HepG2 (cell line): ENCODE measurements around the gene RIPK1. TPM values are rescaled to one million over a fixed set of nuclear protein-coding genes. Genes with fewer than 3 reads are reported as not detected.

Source experiments
- ATAC-seq: fragments of 200-7000 bp; cut with Tn5 transposase; 3 replicates; pipeline ENCODE4 v1.9.1; 2020; ENCODE audit warnings: mild to moderate bottlenecking, moderate library complexity
- BruUV-seq: library from RNA; stranded (reverse); fragments of 400-500 nt; replicated peaks from 2 replicates; lab custom pipeline; 2021; lab: Mats Ljungman, UMichigan
- CTCF ChIA-PET: fragments of 300-600 bp; formaldehyde crosslinking; extraction: SDS; loops from one replicate; lab custom pipeline; 2021; ENCODE audit warnings: low total read pairs, inconsistent platforms, low intra/inter-chr PET ratio; lab: Yijun Ruan, JAX
- POLR2A ChIA-PET: fragments of 350-600 bp; sonication (Branson Sonifier 250); formaldehyde crosslinking; loops from one replicate; lab custom pipeline; 2020; ENCODE audit warnings: antibody characterized with exemption, inconsistent platforms; lab: Yijun Ruan, JAX
- DNase-seq: peaks from one replicate; pipeline ENCODE4 v3.0.0-alpha.2; 2015; ENCODE audit warnings: low spot score
- FAIRE-seq: peaks from 3 replicates; lab custom pipeline; 2011; peaks lifted over from hg19 to GRCh38; lab: Jason Lieb, UNC
- H2AFZ ChIP-seq: one replicate; pipeline ENCODE4 v1.6.1; 2011; ENCODE audit warnings: low read length, inconsistent platforms
- H3K27ac ChIP-seq: fragments of 300-600 bp; 3 replicates; pipeline ENCODE4 v1.8.0; 2011; ENCODE audit warnings: mixed run types, mild to moderate bottlenecking, mixed read lengths, low read length, inconsistent platforms; ENCODE audit not compliant: insufficient read depth; ENCODE audit errors: extremely low read length
- H3K27me3 ChIP-seq, 2 experiments: fragments of 200-600 bp in 1 of 2; 2 replicates in 1 of 2; 3 replicates in 1 of 2; pipeline versions ENCODE4 v1.6.0 to v1.8.0; 2011; ENCODE audit warnings: low read length in 2 of 2, mild to moderate bottlenecking in 2 of 2, moderate library complexity in 2 of 2, inconsistent platforms in 1 of 2; ENCODE audit not compliant: insufficient read depth in 2 of 2, control insufficient read depth in 1 of 2
- H3K36me3 ChIP-seq, 2 experiments: fragments of 200-600 bp in 1 of 2; replicated peaks in 1 of 2; 2 replicates in 1 of 2; 3 replicates in 1 of 2; pipeline versions ENCODE4 v1.5.1 to v1.8.0; 2011; ENCODE audit warnings: low read length in 2 of 2, inconsistent platforms in 1 of 2; ENCODE audit not compliant: insufficient read depth in 2 of 2, control insufficient read depth in 1 of 2
- H3K4me1 ChIP-seq: 2 replicates; pipeline ENCODE4 v1.5.1; 2012; ENCODE audit warnings: low read length, inconsistent platforms; ENCODE audit not compliant: insufficient read depth
- H3K4me2 ChIP-seq: 2 replicates; pipeline ENCODE4 v1.6.0; 2011; ENCODE audit warnings: low read depth, low read length, inconsistent platforms
- H3K4me3 ChIP-seq, 3 experiments: fragments of 200-600 bp in 1 of 3; sonication (generic), shearing (Covaris generic) in 1 of 3; replicated peaks in 1 of 3; 2 replicates each; pipeline ENCODE4 v1.5.1; 2011 to 2016; ENCODE audit warnings: low read length in 3 of 3, inconsistent platforms in 2 of 3, low read depth in 2 of 3, mild to moderate bottlenecking in 2 of 3, control low read depth in 1 of 3, mixed read lengths in 1 of 3; ENCODE audit not compliant: insufficient read depth in 1 of 3
- H3K79me2 ChIP-seq: one replicate; pipeline ENCODE4 v1.6.1; 2011; ENCODE audit warnings: low read length, inconsistent platforms; ENCODE audit not compliant: insufficient read depth
- H3K9ac ChIP-seq: 2 replicates; pipeline ENCODE4 v1.6.0; 2011; ENCODE audit warnings: mild to moderate bottlenecking, low read depth, low read length, inconsistent platforms; ENCODE audit not compliant: insufficient read depth
- H3K9me3 ChIP-seq: 2 replicates; pipeline ENCODE4 v1.5.1; 2012; ENCODE audit warnings: mild to moderate bottlenecking, low read length
- H4K20me1 ChIP-seq: 2 replicates; pipeline ENCODE4 v1.6.0; 2011; ENCODE audit warnings: inconsistent platforms, mild to moderate bottlenecking, low read length, moderate library complexity; ENCODE audit not compliant: insufficient read depth
- ARNT2 ChIP-seq: sonication (generic); formaldehyde crosslinking; IDR thresholded peaks from 2 replicates; pipeline ENCODE4 v1.8.0; 2022; ENCODE audit warnings: mild to moderate bottlenecking, low read depth, missing genetic modification reagents, moderate library complexity
- FOXC1 ChIP-seq: sonication (generic); formaldehyde crosslinking; IDR thresholded peaks from 2 replicates; pipeline ENCODE4 v1.8.0; 2022; ENCODE audit warnings: mild to moderate bottlenecking, missing genetic modification reagents, borderline replicate concordance
- FOXO1 ChIP-seq: sonication (generic); formaldehyde crosslinking; IDR thresholded peaks from 2 replicates; pipeline ENCODE4 v1.4.0; 2020; ENCODE audit warnings: missing genetic modification reagents
- KDM5B ChIP-seq: sonication (generic); formaldehyde crosslinking; IDR thresholded peaks from 2 replicates; pipeline ENCODE4 v1.4.0; 2020; ENCODE audit warnings: missing genetic modification reagents, mild to moderate bottlenecking, borderline replicate concordance
- MIER2 ChIP-seq: IDR thresholded peaks from 2 replicates; pipeline ENCODE4 v1.6.1; 2016; ENCODE audit warnings: missing biosample characterization, missing genetic modification reagents
- POGZ ChIP-seq: sonication (generic); formaldehyde crosslinking; IDR thresholded peaks from 2 replicates; pipeline ENCODE4 v1.4.0; 2020; ENCODE audit warnings: mild to moderate bottlenecking, missing genetic modification reagents
- ZBTB7A ChIP-seq: sonication (generic); formaldehyde crosslinking; IDR thresholded peaks from 2 replicates; pipeline ENCODE4 v1.8.0; 2022; ENCODE audit warnings: mild to moderate bottlenecking, missing genetic modification reagents
- ZBTB7B ChIP-seq: sonication (generic); formaldehyde crosslinking; IDR thresholded peaks from 2 replicates; pipeline ENCODE4 v1.4.0; 2020; ENCODE audit warnings: missing genetic modification reagents
- ZFX ChIP-seq: sonication (generic); formaldehyde crosslinking; IDR thresholded peaks from 2 replicates; pipeline ENCODE4 v1.4.0; 2020; ENCODE audit warnings: mild to moderate bottlenecking, low read depth, missing genetic modification reagents, moderate library complexity
- ZMYM4 ChIP-seq: sonication (generic); formaldehyde crosslinking; IDR thresholded peaks from 2 replicates; pipeline ENCODE4 v1.8.1; 2023; ENCODE audit warnings: mild to moderate bottlenecking, missing genetic modification reagents
- ZNF33B ChIP-seq: sonication (generic); formaldehyde crosslinking; IDR thresholded peaks from 2 replicates; pipeline ENCODE4 v1.5.1; 2020; ENCODE audit warnings: mild to moderate bottlenecking, missing genetic modification reagents
- ZNF572 ChIP-seq: sonication (generic); formaldehyde crosslinking; IDR thresholded peaks from 2 replicates; pipeline ENCODE4 v1.5.1; 2020; ENCODE audit warnings: mild to moderate bottlenecking, missing genetic modification reagents
- ZNF652 ChIP-seq: IDR thresholded peaks from 2 replicates; pipeline ENCODE4 v1.6.1; 2016; ENCODE audit warnings: low read depth, borderline replicate concordance
- ZNF703 ChIP-seq: sonication (generic); formaldehyde crosslinking; IDR thresholded peaks from 2 replicates; pipeline ENCODE4 v1.5.1; 2020; ENCODE audit warnings: missing genetic modification reagents, mild to moderate bottlenecking, moderate library complexity, borderline replicate concordance
- ZSCAN5A ChIP-seq: sonication (generic); formaldehyde crosslinking; IDR thresholded peaks from 2 replicates; pipeline ENCODE4 v1.8.0; 2022; ENCODE audit warnings: mild to moderate bottlenecking, missing genetic modification reagents, borderline replicate concordance
- WGBS: methylation state at CpG from one replicate; pipeline ENCODE4 v1.1.6; 2017; ENCODE audit warnings: low lambda C conversion rate; 5-methylcytosine and 5-hydroxymethylcytosine counted together
- in situ Hi-C: cut with HindIII; loops from 2 replicates; pipeline ENCODE4 v1.10.0; 2017; ENCODE audit warnings: low pct_unique_long_range_greater_than_20kb; ENCODE audit not compliant: extremely low pct_ligation_motif_present
- intact Hi-C: fragments of 100-400 bp; cut with micrococcal nuclease; formaldehyde crosslinking; loops from one replicate; pipeline ENCODE4 v1.10.0; 2022; ENCODE audit not compliant: unreplicated experiment
- polyA plus RNA-seq, 8 experiments: library from polyadenylated mRNA; depleted of rRNA in 3 of 8; stranded (reverse) in 7 of 8; unstranded in 1 of 8; fragments of >200 nt; fragmentation: Illumina TruSeq in 4 of 8; extraction: Trizol in 4 of 8; gene quantifications; 2 replicates each; pipeline versions ENCODE4 v1.2.1 to v1.2.3, GENCODE V29; 2011 to 2016; ENCODE audit warnings: low read depth in 4 of 8, missing spikeins in 1 of 8, mixed read lengths in 1 of 8; ENCODE audit not compliant: insufficient read depth in 1 of 8
- total RNA-seq, 5 experiments: library from RNA; depleted of rRNA; stranded (reverse); fragments of >200 nt; fragmentation: Illumina TruSeq; extraction: Trizol; gene quantifications; 2 replicates each; pipeline ENCODE4 v1.2.3, GENCODE V29; 2016; ENCODE audit warnings: low read depth in 1 of 5
- TF ChIP-seq, protein P1 (sequence below): IDR thresholded peaks from 2 replicates; pipeline ENCODE4 v1.6.1; 2016; ENCODE audit warnings: mild to moderate bottlenecking
- TF ChIP-seq, protein P2 (sequence below): sonication (generic); formaldehyde crosslinking; IDR thresholded peaks from 2 replicates; pipeline ENCODE4 v1.5.0; 2020; ENCODE audit warnings: mild to moderate bottlenecking, missing genetic modification reagents

Gene RIPK1
- total and polyA plus RNA-seq, 2 of the 13 experiments (the other 11 are each of a cell fraction or from before 2014, with no cell fraction given) = 9.0 to 10.3 TPM

GRCh38 chr6:3135668-3136291 lies 67.5 kb downstream of the RIPK1 start (continued):
- TF ChIP-seq, protein P1, sequence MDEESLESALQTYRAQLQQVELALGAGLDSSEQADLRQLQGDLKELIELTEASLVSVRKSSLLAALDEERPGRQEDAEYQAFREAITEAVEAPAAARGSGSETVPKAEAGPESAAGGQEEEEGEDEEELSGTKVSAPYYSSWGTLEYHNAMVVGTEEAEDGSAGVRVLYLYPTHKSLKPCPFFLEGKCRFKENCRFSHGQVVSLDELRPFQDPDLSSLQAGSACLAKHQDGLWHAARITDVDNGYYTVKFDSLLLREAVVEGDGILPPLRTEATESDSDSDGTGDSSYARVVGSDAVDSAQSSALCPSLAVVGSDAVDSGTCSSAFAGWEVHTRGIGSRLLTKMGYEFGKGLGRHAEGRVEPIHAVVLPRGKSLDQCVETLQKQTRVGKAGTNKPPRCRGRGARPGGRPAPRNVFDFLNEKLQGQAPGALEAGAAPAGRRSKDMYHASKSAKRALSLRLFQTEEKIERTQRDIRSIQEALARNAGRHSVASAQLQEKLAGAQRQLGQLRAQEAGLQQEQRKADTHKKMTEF (CRISPR knock-in tag) = peak; percentile 63
- no peak for TF ChIP-seq ZNF703 (CRISPR knock-in tag)

DNA sequence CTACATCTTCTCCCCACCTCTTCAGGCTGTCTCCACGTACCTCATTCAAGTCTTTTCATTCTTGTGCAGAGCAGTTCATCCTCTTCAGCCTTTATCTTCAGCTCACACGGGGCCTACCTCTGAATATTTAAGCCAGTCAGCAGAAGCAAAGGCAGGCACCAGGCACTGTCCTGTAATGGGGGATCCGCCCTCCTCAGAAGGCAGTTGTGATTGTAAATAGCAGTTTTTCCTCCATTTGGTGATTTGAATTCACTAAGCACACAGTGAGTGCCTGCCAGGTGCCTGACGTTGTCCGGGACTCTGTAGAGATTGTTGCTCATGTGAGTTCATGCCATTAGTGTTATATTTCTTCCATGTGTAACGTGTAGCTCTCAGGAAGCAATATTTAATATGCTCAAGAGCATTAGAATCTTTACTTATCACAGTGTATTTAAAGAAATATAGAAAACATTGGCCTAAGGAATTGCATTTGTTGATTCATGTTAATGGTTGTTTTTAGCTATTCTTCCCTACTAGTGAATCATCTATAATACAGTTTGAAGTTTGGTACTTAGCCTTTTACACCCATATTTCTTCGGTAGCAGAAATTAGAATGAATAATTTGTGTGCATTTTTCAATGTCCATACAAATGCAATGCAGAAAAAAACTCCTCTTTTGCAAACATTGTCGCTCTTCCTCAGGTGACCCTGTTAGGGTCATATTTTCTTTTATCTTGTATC lies 68.2 kb downstream of the RIPK1 start:
- peaks cover 3 to 20% of the 10 kb centered on the region in 2 experiments; a peak in 3 of 5 replicates for H3K36me3 ChIP-seq
- DNase-seq (no peak), FAIRE-seq (no peak), ATAC-seq (no peak)
- H2AFZ ChIP-seq = no peak overlapping the region
- no peaks in the 10 kb centered on the region for H3K27me3 ChIP-seq
- H3K27ac ChIP-seq = peak overlapping the region; percentile 90
- no peaks in the 10 kb centered on the region for H3K79me2 ChIP-seq
- CTCF ChIA-PET = no interaction called here
- BruUV-seq = no TSS peak
- no peaks in the 10 kb centered on the region for H4K20me1 ChIP-seq
- peak overlapping the region; percentile 73 for H3K4me2 ChIP-seq
- intact Hi-C loops = loop anchor here (5.0 kb wide), 1 partner anchor 96 kb away; no protein-coding TSS in a partner anchor
- peak overlapping the region in 1 of 3 experiments; percentile 47; a peak in 1 of 6 replicates for H3K4me3 ChIP-seq
- in situ Hi-C loops = loop anchor here (5.0 kb wide), 1 partner anchor 111 kb away; no protein-coding TSS in a partner anchor
- H3K9me3 ChIP-seq = no peaks in the 10 kb centered on the region
- peaks cover 74% of the 10 kb centered on the region for H3K4me1 ChIP-seq
- peak overlapping the region; percentile 68 for H3K9ac ChIP-seq
- POLR2A ChIA-PET = interaction anchor here (0.6 to 3.0 kb wide), 9 partner anchors 9 to 146 kb away, joined by 3 to 18 read pairs (median 6); partner anchors contain the start of genes BPHL and TUBB2A
- 80% methylated on average over 8 of the region's 8 CpGs for WGBS
- TF ChIP-seq KDM5B (CRISPR knock-in tag) (no peak), FOXC1 (CRISPR knock-in tag) (0 out of 2 replicates have a peak, but pooled peaks have one; percentile 35), ZNF33B (CRISPR knock-in tag) (no peak), ZBTB7A (CRISPR knock-in tag) (no peak), ZSCAN5A (CRISPR knock-in tag) (no peak), POGZ (CRISPR knock-in tag) (no peak), ZFX (CRISPR knock-in tag) (no peak), ZNF572 (CRISPR knock-in tag) (0 out of 2 replicates have a peak, but pooled peaks have one; percentile 5), ZMYM4 (CRISPR knock-in tag) (0 out of 2 replicates have a peak, but pooled peaks have one; percentile 6), MIER2 (CRISPR knock-in tag) (no peak), ZNF652 (CRISPR knock-in tag) (no peak), ZBTB7B (CRISPR knock-in tag) (no peak), FOXO1 (no peak), ARNT2 (CRISPR knock-in tag) (no peak)
- TF ChIP-seq, protein P2, sequence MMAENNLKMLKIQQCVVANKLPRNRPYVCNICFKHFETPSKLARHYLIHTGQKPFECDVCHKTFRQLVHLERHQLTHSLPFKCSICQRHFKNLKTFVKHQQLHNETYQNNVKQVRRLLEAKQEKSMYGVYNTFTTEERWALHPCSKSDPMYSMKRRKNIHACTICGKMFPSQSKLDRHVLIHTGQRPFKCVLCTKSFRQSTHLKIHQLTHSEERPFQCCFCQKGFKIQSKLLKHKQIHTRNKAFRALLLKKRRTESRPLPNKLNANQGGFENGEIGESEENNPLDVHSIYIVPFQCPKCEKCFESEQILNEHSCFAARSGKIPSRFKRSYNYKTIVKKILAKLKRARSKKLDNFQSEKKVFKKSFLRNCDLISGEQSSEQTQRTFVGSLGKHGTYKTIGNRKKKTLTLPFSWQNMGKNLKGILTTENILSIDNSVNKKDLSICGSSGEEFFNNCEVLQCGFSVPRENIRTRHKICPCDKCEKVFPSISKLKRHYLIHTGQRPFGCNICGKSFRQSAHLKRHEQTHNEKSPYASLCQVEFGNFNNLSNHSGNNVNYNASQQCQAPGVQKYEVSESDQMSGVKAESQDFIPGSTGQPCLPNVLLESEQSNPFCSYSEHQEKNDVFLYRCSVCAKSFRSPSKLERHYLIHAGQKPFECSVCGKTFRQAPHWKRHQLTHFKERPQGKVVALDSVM (CRISPR knock-in tag) = no peak
